Activated CD4-positive, CD25-positive, alpha-beta regulatory T cell treated with anti-CD3 and anti-CD28 coated beads, Interleukin-2, amount 50 U/mL, for 16 hours (primary cell): ENCODE measurements around the gene XPR1.

Source experiments
- DNase-seq: peaks from one replicate; pipeline ENCODE4 v3.0.0-alpha.2; 2020; ENCODE audit warnings: low read depth, low spot score

The XPR1 gene

GRCh38 chr1:180888870-180889269 is 257.0 kb downstream of the XPR1 start:
- no peak for DNase-seq

- no peak for DNase-seq
Measured at GRCh38 chr1:180889325-180889724, 257.5 kb downstream of the XPR1 start.

- DNase-seq, result no peak
Measured at GRCh38 chr1:180892272-180892671, 260.4 kb downstream of the XPR1 start.

- no peak for DNase-seq
Measured at GRCh38 chr1:180892675-180893074, 260.9 kb downstream of the XPR1 start.

GRCh38 chr1:180893614-180894013 is 261.8 kb downstream of the XPR1 start:
- DNase-seq, result no peak

- DNase-seq, result no peak
Measured at GRCh38 chr1:180896161-180896560, 264.3 kb downstream of the XPR1 start.

GRCh38 chr1:180898441-180899219 is 266.8 kb downstream of the XPR1 start:
- no peak for DNase-seq

- DNase-seq, result no peak
Measured at GRCh38 chr1:180899262-180899661, 267.4 kb downstream of the XPR1 start.

GRCh38 chr1:180901076-180901990 is 269.5 kb downstream of the XPR1 start:
- DNase-seq, result no peak

GRCh38 chr1:180902541-180902940 is 270.7 kb downstream of the XPR1 start:
- DNase-seq, result no peak

- no peak for DNase-seq
Measured at GRCh38 chr1:180905927-180906326, 274.1 kb downstream of the XPR1 start.

- DNase-seq, result no peak
Measured at GRCh38 chr1:180906511-180906910, 274.7 kb downstream of the XPR1 start.

GRCh38 chr1:180907313-180908055 is 275.7 kb downstream of the XPR1 start:
- no peak for DNase-seq

GRCh38 chr1:180908074-180908765 is 276.4 kb downstream of the XPR1 start:
- no peak for DNase-seq

- DNase-seq, result no peak
Measured at GRCh38 chr1:180909005-180909414, 277.2 kb downstream of the XPR1 start.

GRCh38 chr1:180909462-180909976 is 277.7 kb downstream of the XPR1 start:
- DNase-seq, result no peak

- no peak for DNase-seq
Measured at GRCh38 chr1:180911640-180912191, 279.9 kb downstream of the XPR1 start.

GRCh38 chr1:180912211-180912800 is 280.5 kb downstream of the XPR1 start:
- no peak for DNase-seq

GRCh38 chr1:180912801-180913565 is 281.2 kb downstream of the XPR1 start, which contains the start of gene KIAA1614:
TSS of gene KIAA1614 (plus strand) at chr1:180912897. CDS start at chr1:180913244, 347 bp downstream.
- no peak for DNase-seq
